NB4 (cell line): ENCODE data around the gene DPH6.

Experiments
- POLR2A ChIP-seq: IDR thresholded peaks from 2 replicates; pipeline ENCODE4 v1.6.1; 2011; ENCODE audit warnings: mild to moderate bottlenecking; ENCODE audit not compliant: insufficient read length; ENCODE audit errors: extremely low read depth
- TF ChIP-seq, protein P1 (sequence below): IDR thresholded peaks from one replicate; pipeline ENCODE4 v1.5.1; 2012; ENCODE audit warnings: low read depth, low read length
- TF ChIP-seq, protein P2 (sequence below): IDR thresholded peaks from 2 replicates; pipeline ENCODE4 v1.6.1; 2011; ENCODE audit warnings: low read depth, low read length

GRCh38 chr15:35519052-35519451 is 26.9 kb downstream of the DPH6 start:
- TF ChIP-seq, protein P1, sequence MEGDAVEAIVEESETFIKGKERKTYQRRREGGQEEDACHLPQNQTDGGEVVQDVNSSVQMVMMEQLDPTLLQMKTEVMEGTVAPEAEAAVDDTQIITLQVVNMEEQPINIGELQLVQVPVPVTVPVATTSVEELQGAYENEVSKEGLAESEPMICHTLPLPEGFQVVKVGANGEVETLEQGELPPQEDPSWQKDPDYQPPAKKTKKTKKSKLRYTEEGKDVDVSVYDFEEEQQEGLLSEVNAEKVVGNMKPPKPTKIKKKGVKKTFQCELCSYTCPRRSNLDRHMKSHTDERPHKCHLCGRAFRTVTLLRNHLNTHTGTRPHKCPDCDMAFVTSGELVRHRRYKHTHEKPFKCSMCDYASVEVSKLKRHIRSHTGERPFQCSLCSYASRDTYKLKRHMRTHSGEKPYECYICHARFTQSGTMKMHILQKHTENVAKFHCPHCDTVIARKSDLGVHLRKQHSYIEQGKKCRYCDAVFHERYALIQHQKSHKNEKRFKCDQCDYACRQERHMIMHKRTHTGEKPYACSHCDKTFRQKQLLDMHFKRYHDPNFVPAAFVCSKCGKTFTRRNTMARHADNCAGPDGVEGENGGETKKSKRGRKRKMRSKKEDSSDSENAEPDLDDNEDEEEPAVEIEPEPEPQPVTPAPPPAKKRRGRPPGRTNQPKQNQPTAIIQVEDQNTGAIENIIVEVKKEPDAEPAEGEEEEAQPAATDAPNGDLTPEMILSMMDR, result no peak
- TF ChIP-seq POLR2A, result no peak
- TF ChIP-seq, protein P2, sequence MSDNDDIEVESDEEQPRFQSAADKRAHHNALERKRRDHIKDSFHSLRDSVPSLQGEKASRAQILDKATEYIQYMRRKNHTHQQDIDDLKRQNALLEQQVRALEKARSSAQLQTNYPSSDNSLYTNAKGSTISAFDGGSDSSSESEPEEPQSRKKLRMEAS, result no peak
